ENCODE data around the gene NT5DC4.

DNA sequence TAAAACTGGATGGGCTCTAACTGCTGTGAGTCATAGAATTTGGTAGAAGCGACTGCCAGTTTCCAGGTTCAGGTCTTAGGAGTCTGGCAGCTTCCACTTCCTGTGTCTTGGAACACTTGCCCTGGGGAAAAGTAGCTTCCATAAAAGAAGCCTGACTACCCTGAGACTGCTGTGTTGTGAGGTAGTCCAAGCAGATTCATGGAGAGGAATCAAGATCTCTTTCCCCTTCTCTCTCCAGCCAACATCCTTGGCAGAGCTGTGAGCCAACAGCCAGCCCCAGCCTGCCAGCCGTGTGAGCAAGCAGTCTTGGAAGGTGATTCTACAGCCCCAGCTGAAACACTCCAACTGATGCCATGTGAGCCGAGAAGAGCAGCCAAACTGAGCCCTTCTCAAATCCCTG, 41.3 kb upstream of the NT5DC4 start:
- TF ChIP-seq, protein P1, sequence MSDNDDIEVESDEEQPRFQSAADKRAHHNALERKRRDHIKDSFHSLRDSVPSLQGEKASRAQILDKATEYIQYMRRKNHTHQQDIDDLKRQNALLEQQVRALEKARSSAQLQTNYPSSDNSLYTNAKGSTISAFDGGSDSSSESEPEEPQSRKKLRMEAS (IDR thresholded peaks at IDR 0.05): no peak
- TF ChIP-seq POLR2AphosphoS5 (IDR thresholded peaks at IDR 0.05; ENCODE audit: low read depth, low read length) (no peak), POLR2A (IDR thresholded peaks at IDR 0.05; ENCODE audit: control extremely low read depth in 1 of 2, low read depth in 2 of 2, low read length in 2 of 2) (no peak), RFX5 (IDR thresholded peaks at IDR 0.05; ENCODE audit: borderline replicate concordance, low read depth, low read length) (no peak), EZH2 (IDR thresholded peaks at IDR 0.05; ENCODE audit: low read depth, low read length, severe bottlenecking) (no peak), MAFK (IDR thresholded peaks at IDR 0.05; ENCODE audit: low read depth, low read length) (no peak), YY1 (IDR thresholded peaks at IDR 0.05; ENCODE audit: low read depth, low read length) (no peak)
- TF ChIP-seq, protein P2, sequence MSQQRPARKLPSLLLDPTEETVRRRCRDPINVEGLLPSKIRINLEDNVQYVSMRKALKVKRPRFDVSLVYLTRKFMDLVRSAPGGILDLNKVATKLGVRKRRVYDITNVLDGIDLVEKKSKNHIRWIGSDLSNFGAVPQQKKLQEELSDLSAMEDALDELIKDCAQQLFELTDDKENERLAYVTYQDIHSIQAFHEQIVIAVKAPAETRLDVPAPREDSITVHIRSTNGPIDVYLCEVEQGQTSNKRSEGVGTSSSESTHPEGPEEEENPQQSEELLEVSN (IDR thresholded peaks at IDR 0.05): no peak
- TF ChIP-seq, protein P3, sequence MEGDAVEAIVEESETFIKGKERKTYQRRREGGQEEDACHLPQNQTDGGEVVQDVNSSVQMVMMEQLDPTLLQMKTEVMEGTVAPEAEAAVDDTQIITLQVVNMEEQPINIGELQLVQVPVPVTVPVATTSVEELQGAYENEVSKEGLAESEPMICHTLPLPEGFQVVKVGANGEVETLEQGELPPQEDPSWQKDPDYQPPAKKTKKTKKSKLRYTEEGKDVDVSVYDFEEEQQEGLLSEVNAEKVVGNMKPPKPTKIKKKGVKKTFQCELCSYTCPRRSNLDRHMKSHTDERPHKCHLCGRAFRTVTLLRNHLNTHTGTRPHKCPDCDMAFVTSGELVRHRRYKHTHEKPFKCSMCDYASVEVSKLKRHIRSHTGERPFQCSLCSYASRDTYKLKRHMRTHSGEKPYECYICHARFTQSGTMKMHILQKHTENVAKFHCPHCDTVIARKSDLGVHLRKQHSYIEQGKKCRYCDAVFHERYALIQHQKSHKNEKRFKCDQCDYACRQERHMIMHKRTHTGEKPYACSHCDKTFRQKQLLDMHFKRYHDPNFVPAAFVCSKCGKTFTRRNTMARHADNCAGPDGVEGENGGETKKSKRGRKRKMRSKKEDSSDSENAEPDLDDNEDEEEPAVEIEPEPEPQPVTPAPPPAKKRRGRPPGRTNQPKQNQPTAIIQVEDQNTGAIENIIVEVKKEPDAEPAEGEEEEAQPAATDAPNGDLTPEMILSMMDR (IDR thresholded peaks at IDR 0.05; ENCODE audit: control extremely low read depth in 1 of 3, insufficient read depth in 1 of 3, low read depth in 1 of 3, low read length in 3 of 3): no peak

All from H1 (cell line).